NK-92 (cell line): Measurements from ENCODE around the gene VAMP3.
"Not testable (repeated sequence)": the region's sequence is repeated elsewhere in the genome, so short reads cannot be mapped to it uniquely, and the experiment has no call there.

ENCODE experiments used
- DNase-seq: peaks from one replicate; lab custom pipeline; 2025; ENCODE audit not compliant: unreplicated experiment; lab: John Stamatoyannopoulos, UW

Gene VAMP3

DNA sequence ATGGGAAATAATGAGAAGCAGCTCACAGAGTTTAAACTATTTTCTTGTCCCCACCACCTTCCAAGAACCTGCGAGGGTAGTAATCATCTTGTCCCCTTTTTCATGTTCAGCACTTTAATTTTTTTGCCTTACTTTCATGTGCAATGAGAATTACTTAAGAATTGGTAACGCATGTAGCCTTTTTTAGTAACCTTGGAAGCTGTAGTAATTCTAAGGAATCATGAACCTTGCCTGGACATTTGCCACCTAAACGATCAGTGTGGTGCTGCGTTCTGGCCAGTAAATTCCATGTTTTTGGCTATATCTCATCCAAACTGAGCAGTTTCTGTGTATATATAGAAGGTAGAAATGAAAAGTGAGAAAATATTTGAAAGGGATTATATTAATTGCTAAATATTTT lies 3.9 kb upstream of the VAMP3 start:
- no peak for DNase-seq

DNA sequence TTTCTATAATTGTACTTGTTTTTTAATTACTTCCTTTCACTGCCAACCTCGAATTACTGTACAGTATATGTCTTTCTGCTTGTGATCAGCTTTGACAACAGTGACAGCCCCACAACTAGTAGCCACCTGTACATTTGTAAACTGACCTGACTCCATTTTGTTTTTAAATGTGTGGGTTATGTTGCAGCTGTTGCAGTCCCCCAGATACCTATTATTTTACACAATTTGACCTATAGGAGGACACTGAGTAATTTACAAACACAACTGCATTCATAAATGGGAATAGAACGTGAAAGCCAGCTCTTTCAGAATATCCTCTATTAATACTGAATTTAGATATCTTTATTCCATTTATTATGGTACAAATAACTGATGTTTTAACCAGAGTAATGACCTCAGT lies 2.5 kb upstream of the VAMP3 start:
- no peak for DNase-seq

DNA sequence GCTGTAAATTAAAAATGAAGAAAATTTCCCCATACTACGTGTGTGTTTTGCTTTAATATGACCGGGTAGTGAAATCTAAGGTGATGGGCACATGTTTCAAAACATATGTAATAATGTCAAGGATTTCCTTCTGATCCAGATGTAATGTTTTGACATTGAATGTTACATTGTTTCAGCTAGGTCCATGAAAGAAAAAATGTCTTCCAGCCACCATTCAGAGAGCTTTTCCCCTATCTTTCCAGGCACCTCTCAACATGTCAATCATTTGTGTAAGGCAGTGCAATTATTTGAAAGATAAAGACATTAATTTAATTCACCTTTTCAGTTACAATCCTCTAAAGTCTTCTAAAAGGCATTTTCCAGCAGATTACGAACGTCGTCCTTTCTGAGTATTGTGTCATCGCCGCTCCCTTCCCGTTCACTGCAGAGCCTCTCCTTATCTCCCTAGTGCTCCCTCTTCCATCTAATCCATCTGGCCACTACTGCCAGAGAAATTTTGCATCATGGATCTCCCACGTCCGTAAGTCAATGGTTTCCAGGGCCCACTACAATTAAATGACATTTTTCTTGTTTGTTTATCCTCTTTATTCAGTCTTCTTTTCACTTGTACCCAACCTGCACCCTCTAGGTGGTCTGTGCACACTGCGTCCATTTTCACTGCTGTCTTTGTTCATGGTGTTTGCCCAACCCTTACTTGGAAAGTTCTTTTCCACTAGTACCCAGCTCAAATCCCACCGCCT lies 1.3 kb upstream of the VAMP3 start:
- DNase-seq = no peak

DNA sequence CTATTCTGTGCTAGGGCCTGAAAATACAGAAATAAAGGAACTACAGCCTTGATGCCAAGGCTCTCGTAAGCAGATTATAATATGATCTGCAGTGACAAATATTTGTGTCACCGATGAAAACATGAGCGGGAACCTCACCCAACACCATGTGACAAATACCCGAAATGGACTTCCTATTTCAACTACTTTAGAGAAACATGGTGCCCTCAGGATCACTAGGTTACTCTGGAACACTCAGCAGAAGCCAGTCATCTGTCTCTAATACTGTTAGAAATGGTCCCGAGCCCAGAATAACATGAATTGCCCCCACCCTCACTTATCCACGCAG lies 463 bp upstream of the VAMP3 start:
- no peak for DNase-seq

DNA sequence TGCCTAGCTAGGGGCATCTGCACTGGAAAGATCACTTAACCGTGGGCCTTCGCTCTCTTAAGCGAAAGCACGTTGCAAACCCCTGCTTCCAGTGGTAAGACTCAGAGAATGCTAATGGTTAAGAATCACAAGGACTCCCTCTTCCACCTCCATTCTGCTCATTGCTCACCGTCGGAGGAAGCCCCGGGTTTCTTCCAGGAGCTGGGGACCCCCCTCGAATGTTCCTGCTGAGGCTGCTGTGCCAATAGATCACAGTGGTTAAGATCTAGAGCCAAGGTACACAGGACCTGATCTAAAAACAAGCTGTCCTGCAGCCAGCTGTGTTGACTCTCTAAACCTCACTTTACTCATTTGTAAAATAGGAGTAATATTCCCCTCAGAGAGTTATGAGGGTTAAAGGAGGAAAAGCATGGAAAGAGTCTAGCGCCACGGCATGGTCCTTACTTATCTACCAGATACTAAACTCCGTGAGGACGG lies 765 bp downstream of the VAMP3 start:
- no peak for DNase-seq

- DNase-seq = no peak
Measured at GRCh38 chr1:7777591-7777990, 6.5 kb downstream of the VAMP3 start.

DNA sequence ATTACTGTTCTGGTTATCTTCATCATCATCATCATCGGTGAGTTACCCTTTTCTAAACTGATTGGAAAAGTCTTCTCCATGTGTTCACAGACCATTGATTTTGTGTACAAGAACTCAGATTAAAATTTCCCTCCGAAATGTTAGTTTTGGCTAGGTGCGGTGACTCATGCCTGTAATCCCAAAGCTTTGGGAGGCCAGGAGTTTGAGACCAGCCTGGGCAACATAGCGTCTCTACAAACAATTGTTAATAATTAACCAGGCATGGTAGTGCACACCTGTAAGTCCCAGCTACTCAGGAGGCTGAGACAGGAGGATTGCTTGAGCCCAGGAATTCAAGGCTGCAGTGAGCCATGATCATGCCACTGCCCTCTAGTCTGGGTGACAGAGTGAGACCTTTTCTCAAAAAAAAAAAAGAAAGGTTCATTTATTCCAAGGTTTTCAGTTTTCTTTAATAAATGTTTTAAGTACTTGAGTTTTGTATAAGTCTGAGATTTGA lies 7.1 kb downstream of the VAMP3 start:
- no peak for DNase-seq

GRCh38 chr1:7780976-7781375 lies 9.9 kb downstream of the VAMP3 start:
- DNase-seq = no peak

- no peak for DNase-seq
Measured at GRCh38 chr1:7781501-7781900, 10.4 kb downstream of the VAMP3 start.

DNA sequence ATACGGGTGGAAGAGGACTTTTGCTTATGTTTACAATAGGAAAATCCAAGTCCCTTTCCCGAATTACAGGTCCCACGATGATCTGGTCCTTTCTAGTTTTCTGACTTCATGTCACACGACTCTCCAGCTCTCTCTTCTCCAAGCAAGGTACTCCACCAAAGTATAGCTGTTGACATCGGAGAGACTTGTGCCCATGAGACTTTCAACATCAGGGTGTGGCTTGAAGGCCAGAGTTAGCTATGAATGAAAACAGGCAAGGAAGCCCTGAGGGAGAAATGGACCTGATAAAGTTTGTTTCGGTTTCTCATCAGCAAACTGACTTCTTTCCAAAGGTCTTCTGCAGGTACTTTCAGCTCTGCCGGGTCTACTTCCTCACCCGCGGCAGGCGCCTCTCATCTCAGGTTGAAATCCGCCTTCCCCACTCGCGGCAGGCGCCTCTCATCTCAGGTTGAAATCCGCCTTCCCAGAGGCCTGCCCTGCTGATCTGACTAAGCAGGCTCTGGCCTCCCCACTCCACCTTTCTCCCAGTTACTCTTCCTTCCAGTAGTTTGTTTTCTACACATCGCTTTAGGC lies 10.9 kb downstream of the VAMP3 start:
- DNase-seq = no peak

- no peak for DNase-seq
Measured at GRCh38 chr1:7783178-7783711, 12.1 kb downstream of the VAMP3 start.

DNA sequence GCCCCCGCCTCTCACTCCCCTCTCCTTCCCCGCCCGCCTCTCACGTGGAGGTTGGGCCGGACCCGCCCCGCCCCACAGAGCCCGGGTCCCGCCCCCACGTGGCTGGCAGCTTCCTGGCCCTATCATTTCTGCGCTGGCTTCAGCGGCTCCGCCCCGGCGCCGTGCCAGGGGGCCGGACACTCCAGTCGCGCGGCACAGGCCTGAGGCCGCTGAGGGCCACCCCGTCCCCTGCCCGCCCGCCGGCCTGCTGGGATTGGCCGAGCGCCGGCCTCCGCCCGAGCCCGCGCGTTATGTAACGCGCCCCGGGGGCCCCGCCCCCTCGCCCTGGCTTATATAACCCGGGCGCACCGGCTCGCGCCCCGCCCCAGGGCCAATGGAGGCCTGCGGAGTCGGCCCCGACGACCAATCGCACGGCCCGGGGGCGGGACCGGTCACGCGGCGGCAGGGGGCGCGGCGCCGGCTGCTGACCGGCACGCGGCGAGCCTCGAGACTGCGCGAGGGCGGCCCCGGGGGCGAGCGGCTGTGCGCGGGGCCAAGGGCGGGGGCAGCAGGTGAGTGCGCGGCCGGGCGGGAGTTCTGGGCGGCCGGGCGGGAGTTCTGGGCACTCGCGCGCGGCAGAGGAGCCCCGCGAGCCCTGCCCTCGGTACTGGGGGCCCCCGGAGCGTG lies 12.9 kb downstream of the VAMP3 start, which contains the start of gene PER3:
TSS of gene PER3 (plus strand) at position 466 of the 666 bp plus-strand sequence. CDS start 587 bp downstream, outside the sequence.
- no peak for DNase-seq

DNA sequence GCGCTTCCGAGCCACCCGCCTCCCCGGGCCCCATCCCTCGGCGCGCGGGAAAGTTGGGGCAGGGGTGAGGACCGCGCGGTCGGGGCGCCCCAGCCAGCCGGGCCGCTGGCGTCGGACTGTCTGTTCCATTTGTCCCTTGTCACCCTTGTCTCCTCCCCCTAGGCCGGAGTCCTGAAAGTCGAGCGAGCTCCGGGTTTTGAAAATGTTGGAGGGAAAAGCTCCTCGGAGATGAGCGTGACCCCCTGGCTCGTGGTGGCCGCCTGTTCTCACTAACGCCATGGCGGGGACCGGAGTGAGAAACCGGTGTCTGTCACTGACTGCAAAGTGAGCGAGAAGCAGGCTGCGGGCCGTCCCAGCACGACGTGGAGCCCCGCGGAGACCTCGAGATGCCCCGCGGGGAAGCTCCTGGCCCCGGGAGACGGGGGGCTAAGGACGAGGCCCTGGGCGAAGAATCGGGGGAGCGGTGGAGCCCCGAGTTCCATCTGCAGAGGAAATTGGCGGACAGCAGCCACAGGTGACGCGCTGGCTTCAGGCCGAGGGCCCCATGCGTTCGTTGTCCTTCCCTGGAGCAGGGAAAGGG lies 13.5 kb downstream of the VAMP3 start:
- DNase-seq = no peak

DNA sequence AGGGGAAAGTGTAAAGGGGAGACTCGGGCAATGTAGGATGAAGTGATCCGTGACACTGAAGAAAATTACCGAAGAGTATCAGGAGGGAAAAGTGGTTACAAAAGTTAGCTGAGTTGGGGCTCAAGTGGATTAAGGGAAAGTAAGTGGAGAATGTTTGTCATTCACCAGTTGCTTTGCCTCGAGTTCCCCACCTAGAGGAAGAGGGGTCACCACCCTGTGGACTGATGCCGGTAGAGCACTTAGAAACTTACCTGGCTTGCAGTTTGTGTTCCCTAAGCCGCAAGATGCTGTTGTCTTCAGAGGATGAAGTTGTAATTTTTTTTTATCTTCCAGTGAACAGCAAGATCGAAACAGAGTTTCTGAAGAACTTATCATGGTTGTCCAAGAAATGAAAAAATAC lies 14.0 kb downstream of the VAMP3 start:
- DNase-seq = no peak

- no peak for DNase-seq
Measured at GRCh38 chr1:7786795-7787194, 15.7 kb downstream of the VAMP3 start.

- no peak for DNase-seq
Measured at GRCh38 chr1:7789828-7790227, 18.7 kb downstream of the VAMP3 start.

- DNase-seq = not testable (repeated sequence)
Measured at GRCh38 chr1:7791027-7791426, 19.9 kb downstream of the VAMP3 start.

DNA sequence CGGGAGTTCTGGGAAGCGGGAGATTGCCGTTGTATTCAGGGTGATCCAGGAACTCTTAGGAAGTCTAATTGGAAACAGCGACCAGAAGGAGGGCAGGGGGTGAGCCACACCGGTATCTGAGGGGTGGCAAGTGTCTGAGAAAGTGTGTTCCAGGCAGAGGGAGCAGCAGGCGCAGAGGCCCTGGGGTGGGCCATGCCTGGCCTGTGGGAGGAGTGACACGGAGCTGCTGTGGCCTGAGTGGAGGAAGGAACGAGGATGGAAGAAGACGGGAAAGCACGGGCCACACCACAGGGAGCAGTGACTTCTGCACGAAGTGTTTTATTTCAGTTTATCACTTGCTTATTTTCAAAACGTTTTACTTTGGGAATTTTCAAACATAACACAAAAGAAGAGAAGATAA lies 24.3 kb downstream of the VAMP3 start:
- no peak for DNase-seq

- DNase-seq = no peak
Measured at GRCh38 chr1:7805460-7805859, 34.4 kb downstream of the VAMP3 start.

- no peak for DNase-seq
Measured at GRCh38 chr1:7808253-7808844, 37.3 kb downstream of the VAMP3 start.

- DNase-seq = no peak
Measured at GRCh38 chr1:7809742-7810141, 38.6 kb downstream of the VAMP3 start.
